Measurements from ENCODE around the gene ACTN3.
"Not testable (repeated sequence)": the region's sequence is repeated elsewhere in the genome, so short reads cannot be mapped to it uniquely, and the experiment has no call there.

Gene ACTN3

GRCh38 chr11:66546368-66546965 is at the start of gene ACTN3:
Gene ACTN3 (plus strand): TSS chr11:66546903. CDS start chr11:66546938, 35 bp downstream.
- peak; percentile 95 for DNase-seq (ENCODE audit: low spot score)

DNA sequence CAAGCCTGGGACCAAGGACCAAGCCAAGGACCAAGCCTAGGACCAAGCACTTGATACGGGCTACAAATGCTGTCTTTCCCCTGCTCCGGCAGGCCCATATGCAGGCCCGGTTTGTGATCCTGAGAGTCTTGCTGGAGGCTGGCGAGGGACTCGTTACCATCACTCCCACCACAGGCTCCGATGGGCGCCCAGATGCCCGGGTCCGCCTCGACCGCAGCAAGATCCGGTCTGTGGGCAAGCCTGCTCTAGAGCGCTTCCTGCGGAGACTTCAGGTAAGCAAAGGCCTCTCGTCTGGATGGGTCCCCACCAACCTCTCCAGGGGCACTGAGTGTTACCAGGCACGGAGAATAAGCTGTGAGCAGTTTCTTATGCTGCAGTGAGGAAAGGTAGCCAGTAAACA is 49.5 kb upstream of the ACTN3 start:
- no peak for DNase-seq (ENCODE audit: low spot score)

DNA sequence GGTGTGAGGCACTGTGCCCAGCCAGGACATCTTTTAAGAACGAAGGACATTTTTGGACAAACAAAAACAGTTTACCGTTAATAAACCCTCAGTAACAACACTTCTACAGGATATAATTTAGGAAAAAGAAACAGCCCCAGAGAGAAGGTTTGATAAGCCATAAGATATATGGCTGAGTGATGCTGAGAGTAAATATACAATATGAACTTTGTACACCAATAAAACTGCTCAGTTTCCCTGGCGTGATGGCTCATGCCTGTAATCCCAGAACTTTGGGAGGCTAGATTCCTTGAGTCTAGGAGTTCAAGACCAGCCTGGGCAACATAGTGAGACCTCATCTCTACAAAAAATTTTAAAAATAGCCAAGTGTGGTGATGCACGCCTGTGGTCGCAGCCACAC is 48.2 kb upstream of the ACTN3 start:
- DNase-seq (ENCODE audit: low spot score) = peak; percentile 89

GRCh38 chr11:66505276-66505816 is 41.4 kb upstream of the ACTN3 start:
- no peak for DNase-seq (ENCODE audit: low spot score)

DNA sequence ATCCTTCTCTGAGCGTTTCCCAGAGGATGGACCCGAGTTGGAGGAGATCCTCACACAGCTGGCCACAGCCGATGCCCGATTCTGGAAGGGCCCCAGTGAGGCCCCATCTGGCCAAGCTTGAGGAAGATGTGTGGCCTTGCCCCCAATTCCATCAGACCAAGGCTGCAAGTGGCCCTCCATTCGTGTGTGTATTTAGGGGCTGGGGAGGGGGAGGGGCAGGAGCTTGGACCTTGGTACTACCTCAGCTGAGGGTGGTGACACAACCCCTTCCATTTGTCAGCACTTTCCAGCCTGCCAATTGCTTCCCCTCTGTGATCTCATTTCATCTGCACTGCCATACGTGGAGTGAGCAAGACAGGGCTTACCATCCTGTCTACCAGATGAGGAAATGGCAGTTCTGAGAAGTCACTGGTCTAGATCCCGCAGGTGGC is 37.6 kb upstream of the ACTN3 start:
- no peak for DNase-seq (ENCODE audit: low spot score)

DNA sequence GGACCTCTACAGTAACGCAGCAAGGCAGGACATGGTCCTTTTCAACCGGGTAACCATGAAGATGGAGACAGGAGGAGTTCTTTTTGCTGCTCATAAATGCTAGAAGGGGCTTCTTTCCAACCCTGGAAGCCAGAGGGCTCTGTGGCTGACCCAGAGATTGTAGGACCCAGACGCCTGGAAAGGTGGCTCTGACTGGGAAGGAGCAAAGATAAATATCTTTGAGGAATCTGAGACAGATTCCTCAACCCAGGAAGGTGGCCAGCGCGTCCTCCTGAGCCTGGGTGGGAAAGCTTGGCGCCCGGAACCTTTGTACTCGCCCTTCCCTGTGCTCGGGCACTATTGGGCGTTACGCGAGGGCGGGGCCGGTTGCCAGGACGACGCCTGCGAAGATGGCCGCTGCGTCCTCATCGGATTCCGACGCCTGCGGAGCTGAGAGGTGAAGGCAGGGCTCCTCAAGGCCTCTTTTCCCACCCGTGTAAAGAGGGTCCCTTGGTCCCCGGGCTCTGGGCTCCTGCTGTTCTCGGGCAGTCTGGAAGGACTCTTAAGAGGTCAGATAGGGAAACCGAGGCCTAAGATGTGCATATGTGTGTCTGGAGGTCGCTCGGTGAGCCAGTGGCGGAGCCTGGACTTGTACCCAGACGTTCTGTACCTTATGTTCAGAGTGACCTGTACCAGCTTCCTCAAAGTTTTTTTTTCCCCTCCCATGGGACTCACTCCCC is 36.3 kb upstream of the ACTN3 start, which contains the start of gene BBS1:
Gene BBS1 (plus strand): TSS at position 365 of the 719 bp plus-strand sequence. CDS start 25 bp downstream, at position 390.
- peak; percentile 100 for DNase-seq (ENCODE audit: low spot score)

DNA sequence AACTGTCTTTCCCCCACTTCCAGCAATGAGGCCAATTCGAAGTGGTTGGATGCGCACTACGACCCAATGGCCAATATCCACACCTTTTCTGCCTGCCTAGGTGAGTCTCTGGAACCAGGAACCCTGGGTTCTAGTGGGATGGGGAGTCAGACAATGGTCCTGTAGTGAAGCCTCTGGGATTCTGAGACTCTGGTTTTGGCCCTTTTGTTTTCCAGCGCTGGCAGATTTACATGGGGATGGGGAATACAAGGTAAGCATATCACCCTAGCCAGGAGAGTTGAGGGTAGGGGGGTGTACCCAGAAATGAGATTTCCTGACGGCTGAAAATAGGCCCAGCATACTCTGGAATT is 35.7 kb upstream of the ACTN3 start:
- DNase-seq (ENCODE audit: low spot score) = no peak

DNA sequence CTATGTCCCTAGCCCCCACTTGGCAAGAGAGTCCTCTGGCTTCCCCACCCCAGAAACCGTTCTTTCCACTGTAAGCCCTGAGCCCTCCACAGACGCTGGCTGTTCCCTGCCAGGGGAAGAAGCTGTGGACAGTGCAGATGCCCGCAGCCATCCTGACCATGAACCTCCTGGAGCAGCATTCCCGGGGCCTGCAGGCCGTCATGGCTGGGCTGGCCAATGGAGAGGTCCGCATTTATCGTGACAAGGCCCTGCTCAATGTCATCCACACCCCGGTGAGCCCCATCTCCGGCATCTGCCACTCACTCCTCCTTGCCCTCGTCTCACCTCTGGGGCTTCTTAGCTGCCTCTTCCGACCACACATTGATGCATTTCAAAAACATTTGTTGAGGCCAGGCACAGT is 23.1 kb upstream of the ACTN3 start:
- no peak for DNase-seq (ENCODE audit: low spot score)

DNA sequence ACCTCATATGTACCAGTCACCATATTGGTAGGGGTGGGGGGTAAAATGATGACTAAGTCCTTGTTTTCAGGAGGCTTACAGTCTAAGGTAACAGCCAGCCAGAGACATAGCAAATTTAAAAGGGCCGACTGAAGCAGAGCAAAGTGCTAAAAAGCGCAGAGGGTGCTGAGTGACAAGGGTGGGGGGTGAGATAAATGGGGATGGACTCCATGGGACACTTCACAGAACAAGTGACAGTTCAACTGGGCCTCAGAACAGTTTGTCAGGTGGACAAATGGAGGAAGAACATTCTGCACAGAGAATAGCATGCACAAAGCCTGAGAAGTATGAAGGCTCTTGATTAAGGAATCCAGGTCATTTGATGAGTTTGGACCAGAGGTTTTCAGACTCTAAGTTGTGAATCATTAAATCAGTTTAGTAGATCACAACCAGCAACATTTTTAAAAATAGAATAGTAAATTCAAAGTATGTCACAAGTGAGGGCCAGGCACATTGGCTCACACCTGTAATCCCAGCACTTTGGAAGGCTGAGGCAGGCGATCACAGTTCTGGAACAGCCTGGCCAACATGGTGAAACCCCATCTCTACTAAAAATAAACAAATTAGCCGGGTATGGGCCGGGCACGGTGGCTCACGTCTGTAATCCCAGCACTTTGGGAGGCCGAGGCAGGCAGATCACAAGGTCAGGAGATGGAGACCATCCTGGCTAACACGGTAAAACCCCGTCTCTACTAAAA is 22.2 kb upstream of the ACTN3 start:
- DNase-seq (ENCODE audit: low spot score) = no peak

GRCh38 chr11:66529069-66529468 is 17.6 kb upstream of the ACTN3 start:
- no peak for DNase-seq (ENCODE audit: low spot score)

- no peak for DNase-seq (ENCODE audit: low spot score)
Observed at GRCh38 chr11:66529655-66530054, 17.0 kb upstream of the ACTN3 start.

GRCh38 chr11:66530927-66531709 is 15.6 kb upstream of the ACTN3 start:
- peak; percentile 66 for DNase-seq (ENCODE audit: low spot score)

GRCh38 chr11:66531841-66532240 is 14.9 kb upstream of the ACTN3 start:
- no peak for DNase-seq (ENCODE audit: low spot score)

DNA sequence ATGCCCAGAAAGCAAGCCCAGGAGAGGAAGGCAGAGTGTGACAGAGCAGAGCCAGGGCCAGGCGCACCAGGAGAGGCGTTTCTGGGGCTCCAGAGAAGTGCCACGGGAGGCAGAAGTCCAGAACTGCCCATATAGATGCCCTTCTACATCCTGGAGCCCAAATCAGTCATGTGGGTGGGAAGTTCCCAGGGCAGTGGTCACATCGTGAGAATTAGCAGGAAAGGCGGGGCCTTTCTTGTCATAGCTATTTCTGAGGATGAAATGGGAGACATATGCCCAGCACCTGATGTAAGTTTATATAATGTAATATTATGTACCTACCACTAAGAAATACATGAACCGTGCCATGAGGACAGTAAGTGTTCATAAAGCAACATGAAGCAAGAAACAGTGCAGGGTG is 13.9 kb upstream of the ACTN3 start:
- DNase-seq (ENCODE audit: low spot score) = no peak

DNA sequence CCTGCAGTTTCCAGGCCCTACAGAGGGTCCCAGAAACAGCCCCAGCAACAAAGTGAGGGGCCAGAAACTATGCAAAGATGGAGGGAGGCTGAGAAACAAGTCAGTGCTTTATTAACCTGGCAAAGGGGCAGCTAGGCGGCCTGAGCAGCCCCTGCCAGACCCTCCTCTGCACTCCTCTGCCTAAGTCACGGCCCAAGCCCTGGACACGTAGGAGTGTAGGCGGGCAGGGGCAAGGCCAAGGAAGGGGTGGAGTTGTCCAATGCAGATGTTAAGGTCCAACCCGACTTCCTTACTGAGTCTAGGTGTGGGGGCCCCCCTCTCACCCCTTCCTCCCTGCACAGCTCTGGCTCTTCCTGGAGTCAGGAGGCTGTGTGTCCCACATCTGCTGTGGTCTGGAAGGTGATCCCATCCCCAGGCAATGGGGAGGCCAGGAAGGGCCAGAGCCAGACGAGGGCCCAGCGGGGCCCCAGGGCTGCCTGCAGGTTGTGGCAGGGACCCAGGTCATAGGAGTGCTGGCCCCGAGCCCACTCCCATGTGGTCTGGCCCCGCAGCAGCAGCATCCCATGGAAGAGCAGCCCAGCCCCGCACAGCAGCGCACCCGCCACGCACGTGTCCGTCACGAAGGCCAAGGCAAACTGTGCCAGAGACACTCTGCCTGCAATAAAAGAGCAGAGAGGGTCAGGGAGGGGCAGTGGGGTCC is 7.4 kb upstream of the ACTN3 start:
- DNase-seq (ENCODE audit: low spot score) = no peak

DNA sequence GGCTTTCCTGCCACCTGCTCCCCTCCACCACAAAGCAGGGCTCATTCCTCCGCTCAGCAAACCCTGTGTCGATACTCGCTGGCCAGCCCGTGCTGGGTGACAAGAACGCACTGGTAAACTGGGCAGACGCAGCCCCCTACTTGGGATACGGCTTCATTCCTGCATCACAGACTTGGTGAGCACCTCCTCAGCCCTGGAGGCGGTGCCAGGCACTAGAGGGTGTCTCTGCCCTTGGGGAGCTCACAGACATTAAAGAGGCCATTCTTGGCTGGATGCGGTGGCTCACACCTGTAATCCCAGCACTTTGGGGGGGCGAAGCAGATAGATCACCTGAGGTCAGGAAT is 6.9 kb upstream of the ACTN3 start:
- DNase-seq (ENCODE audit: low spot score) = no peak

DNA sequence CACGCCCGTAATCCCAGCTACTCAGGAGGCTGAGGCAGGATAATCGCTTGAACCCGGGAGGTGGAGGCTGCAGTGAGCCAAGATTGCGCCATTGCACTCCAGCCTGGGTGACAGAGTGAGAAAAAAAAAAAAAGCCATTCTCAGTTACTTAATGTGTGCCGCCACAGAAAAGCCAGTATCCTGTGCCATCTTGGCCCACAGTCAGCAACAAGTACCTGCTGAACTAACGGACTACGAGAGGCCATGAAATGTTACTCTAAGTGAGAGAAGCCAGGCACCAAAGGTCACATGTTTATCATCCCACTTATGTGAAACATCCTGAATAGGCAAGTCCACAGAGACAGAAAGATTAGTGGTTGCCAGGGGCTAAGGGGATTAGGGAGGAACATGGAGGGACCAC is 6.1 kb upstream of the ACTN3 start:
- DNase-seq (ENCODE audit: low spot score) = not testable (repeated sequence)

DNA sequence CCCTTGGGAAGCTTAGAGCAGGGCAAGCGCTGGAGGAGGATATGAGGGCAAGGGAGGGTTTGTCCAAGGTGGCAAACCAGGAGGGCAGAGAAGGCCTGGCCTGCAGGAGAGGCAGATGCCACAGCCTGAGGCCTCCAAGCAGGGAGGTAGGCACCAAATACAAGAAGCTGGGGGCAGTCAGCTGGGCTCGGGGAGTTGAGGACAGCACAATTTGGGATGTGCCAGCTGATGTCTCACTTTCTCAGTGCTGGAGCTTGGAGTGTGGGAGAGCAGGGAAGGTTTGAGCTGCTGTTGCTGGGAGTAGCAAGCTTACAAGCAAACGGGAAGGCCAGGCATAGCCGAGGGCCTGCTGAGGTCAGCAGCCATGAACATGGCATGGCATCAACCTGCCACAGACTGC is 4.8 kb upstream of the ACTN3 start:
- no peak for DNase-seq (ENCODE audit: low spot score)

DNA sequence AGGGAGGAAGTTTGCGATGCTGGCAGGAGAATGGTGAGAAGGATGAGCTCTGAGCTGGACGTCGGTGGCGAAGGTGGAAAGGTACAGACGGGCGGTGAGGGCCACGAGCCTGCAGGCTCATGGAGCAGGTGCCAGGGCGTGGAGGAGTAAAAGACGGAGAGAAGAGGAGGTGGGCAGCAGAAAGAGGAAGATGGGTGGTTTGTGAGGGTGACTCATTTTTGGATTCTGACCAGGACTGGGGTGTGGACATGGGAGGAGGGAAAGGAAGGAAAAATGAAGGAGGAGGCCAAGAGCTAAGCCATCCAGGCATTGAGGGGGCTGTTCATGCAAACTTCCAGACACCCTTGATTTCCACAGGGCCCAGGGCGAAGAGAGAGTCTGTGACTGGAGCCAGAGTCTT is 4.3 kb upstream of the ACTN3 start:
- no peak for DNase-seq (ENCODE audit: low spot score)

GRCh38 chr11:66543263-66544107 is 3.2 kb upstream of the ACTN3 start:
- DNase-seq (ENCODE audit: low spot score) = no peak

GRCh38 chr11:66544952-66545351 is 1.8 kb upstream of the ACTN3 start:
- not testable (repeated sequence) for DNase-seq (ENCODE audit: low spot score)

Data from HuH-7 (cell line).